22Rv1 (cell line): ENCODE results near the gene INA.
"Not testable (repeated sequence)": the region's sequence is repeated elsewhere in the genome, so short reads cannot be mapped to it uniquely, and the experiment has no call there.

Source experiments
- H3K27ac ChIP-seq: fragments of 450-650 bp; 2 replicates; pipeline ENCODE4 v1.5.1; 2017
- ZFX ChIP-seq: fragments of 450-650 bp; IDR thresholded peaks from 2 replicates; pipeline ENCODE4 v1.6.1; 2017; ENCODE audit warnings: antibody characterized with exemption, borderline replicate concordance
- TF ChIP-seq, protein P1 (sequence below): fragments of 450-650 bp; IDR thresholded peaks from 2 replicates; pipeline ENCODE4 v1.5.1; 2017; ENCODE audit warnings: mild to moderate bottlenecking

Gene INA

DNA sequence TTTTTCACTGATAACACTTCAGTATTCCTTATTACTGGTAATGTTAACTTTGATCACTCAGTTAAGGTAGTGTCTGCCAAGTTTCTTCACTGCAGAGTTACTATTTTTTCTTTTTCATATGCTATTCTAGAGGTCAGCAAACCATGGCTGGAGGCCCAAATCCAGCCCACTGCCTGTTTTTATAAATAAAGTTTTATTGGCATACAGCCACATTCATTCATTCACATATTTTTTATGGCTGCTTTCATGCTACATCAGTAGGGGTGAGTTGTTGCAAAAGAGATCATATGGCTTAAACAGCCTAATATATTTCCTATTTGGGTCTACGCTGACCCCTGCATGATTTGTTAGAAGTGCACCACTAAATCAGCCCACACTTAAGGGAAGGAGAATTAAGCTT, 20.3 kb upstream of the INA start:
- TF ChIP-seq ZFX = no peak
- TF ChIP-seq, protein P1, sequence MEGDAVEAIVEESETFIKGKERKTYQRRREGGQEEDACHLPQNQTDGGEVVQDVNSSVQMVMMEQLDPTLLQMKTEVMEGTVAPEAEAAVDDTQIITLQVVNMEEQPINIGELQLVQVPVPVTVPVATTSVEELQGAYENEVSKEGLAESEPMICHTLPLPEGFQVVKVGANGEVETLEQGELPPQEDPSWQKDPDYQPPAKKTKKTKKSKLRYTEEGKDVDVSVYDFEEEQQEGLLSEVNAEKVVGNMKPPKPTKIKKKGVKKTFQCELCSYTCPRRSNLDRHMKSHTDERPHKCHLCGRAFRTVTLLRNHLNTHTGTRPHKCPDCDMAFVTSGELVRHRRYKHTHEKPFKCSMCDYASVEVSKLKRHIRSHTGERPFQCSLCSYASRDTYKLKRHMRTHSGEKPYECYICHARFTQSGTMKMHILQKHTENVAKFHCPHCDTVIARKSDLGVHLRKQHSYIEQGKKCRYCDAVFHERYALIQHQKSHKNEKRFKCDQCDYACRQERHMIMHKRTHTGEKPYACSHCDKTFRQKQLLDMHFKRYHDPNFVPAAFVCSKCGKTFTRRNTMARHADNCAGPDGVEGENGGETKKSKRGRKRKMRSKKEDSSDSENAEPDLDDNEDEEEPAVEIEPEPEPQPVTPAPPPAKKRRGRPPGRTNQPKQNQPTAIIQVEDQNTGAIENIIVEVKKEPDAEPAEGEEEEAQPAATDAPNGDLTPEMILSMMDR = no peak
- H3K27ac ChIP-seq = no peak overlapping the region

DNA sequence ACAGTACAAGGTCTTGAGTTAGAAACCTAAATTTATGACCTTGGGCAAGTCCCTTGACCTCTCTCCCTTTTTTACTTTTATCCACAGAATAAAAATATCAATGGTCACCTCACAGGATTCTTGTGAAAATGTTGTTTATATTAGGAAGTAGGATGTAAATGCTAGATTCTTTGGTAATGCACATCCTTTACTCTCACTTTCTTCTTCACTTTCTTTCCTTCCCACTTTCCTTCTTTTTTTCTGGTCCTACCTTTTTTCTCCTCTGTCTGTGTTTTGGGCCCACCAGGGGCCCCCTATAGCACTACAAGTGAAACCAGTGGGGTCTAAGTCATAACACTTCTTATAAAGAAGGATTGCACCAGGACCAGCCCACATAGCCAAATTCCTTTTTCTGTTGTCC, 19.1 kb upstream of the INA start:
- no peak overlapping the region for H3K27ac ChIP-seq
- TF ChIP-seq, protein P1 = no peak
- no peak for TF ChIP-seq ZFX

GRCh38 chr10:103258928-103259327, 18.0 kb upstream of the INA start:
- not testable (repeated sequence) for H3K27ac ChIP-seq

- TF ChIP-seq, protein P1 = no peak
- TF ChIP-seq ZFX = no peak
- H3K27ac ChIP-seq = no peak overlapping the region
Measured at GRCh38 chr10:103259989-103260388, 16.9 kb upstream of the INA start.

GRCh38 chr10:103262229-103262628, 14.7 kb upstream of the INA start:
- no peak overlapping the region for H3K27ac ChIP-seq
- TF ChIP-seq, protein P1 = no peak
- no peak for TF ChIP-seq ZFX

DNA sequence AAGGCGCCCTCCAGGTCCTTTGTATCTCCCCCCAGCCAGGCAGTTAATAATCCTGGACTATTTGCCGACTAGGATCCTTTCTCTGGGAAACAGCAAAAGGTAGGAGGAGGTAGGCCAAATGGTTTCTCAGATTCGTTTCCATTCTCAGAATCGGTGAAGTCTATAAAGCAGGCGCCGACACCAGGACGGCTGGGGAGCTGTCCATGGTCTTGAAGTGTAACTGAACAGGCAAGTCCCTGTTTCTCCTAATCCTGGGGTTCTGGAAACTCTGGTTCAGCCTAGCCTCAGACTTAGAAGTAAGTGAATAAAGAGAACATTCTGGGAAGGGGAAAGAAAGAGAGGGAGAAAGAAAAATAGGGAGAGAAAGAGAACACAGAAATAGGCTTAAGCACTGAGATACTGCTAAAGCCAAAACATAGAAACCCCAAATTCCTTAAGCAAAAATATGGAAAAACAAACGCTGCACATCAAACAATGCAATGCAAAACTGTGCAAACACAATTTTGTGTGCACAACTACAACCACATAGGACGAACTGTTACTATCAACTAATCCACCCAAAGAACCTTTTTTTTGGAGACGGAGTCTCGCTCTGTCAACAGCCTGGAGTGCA, 11.1 kb upstream of the INA start:
- no peak overlapping the region for H3K27ac ChIP-seq

DNA sequence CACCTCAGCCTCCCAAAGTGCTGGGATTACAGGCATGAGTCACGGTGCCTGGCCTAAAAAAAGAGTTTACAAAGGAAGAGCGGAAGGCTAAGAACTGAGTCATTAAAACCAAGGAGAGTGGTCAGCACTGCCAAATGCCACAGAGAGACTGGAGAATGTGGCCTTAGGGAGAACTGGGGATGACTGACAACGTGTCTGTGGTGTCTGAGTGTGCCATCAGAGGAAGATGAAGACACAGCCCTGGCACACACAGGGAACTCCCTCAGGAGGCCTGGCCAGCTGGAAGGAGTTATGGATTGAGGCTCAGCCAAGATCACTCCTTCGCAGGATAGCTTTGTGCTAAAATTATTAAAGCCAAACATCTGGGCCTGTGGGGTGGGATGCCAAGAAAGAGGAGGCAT, 3.9 kb upstream of the INA start:
- TF ChIP-seq ZFX = no peak
- TF ChIP-seq, protein P1 = no peak
- no peak overlapping the region for H3K27ac ChIP-seq

More for the DNA sequence above, 11.1 kb upstream of the INA start:
- TF ChIP-seq, protein P1 = no peak
- no peak for TF ChIP-seq ZFX
